Smooth muscle cell (in vitro differentiated cells): ENCODE results near the gene LIF. TPM values are rescaled to one million over a fixed set of nuclear protein-coding genes. Genes with fewer than 3 reads are reported as not detected.

Source experiments
- DNase-seq: peaks from one replicate; lab custom pipeline; 2025; ENCODE audit not compliant: unreplicated experiment; lab: John Stamatoyannopoulos, UW
- H2AFZ ChIP-seq: fragments of 200-600 bp; sonication (generic); 2 replicates; pipeline ENCODE4 v1.6.0; 2016; ENCODE audit warnings: antibody characterized with exemption, low read depth, mild to moderate bottlenecking
- H3F3A ChIP-seq: fragments of 200-600 bp; sonication (generic); 2 replicates; pipeline ENCODE4 v1.6.0; 2017; ENCODE audit warnings: antibody characterized with exemption, low read depth
- H3K27ac ChIP-seq: fragments of 200-600 bp; sonication (generic); 2 replicates; pipeline ENCODE4 v1.5.1; 2016; ENCODE audit warnings: low read depth, mild to moderate bottlenecking
- H3K27me3 ChIP-seq: fragments of 200-600 bp; sonication (generic); 2 replicates; pipeline ENCODE4 v1.6.1; 2016; ENCODE audit warnings: low read depth, mild to moderate bottlenecking
- H3K36me3 ChIP-seq: fragments of 200-600 bp; sonication (generic); 2 replicates; pipeline ENCODE4 v1.5.1; 2016; ENCODE audit warnings: low read depth
- H3K4me1 ChIP-seq: fragments of 200-600 bp; sonication (generic); 2 replicates; pipeline ENCODE4 v1.5.1; 2016; ENCODE audit warnings: low read depth
- H3K4me2 ChIP-seq: fragments of 200-600 bp; sonication (generic); 2 replicates; pipeline ENCODE4 v1.6.0; 2016; ENCODE audit warnings: mild to moderate bottlenecking
- H3K4me3 ChIP-seq: fragments of 200-600 bp; sonication (generic); 2 replicates; pipeline ENCODE4 v1.5.1; 2016; ENCODE audit warnings: mild to moderate bottlenecking
- H3K79me2 ChIP-seq: fragments of 200-600 bp; sonication (generic); 2 replicates; pipeline ENCODE4 v1.6.0; 2016; ENCODE audit warnings: low read depth, mild to moderate bottlenecking
- H3K9ac ChIP-seq: fragments of 200-600 bp; sonication (generic); 2 replicates; pipeline ENCODE4 v1.6.0; 2016; ENCODE audit warnings: low read depth
- H3K9me3 ChIP-seq: fragments of 200-600 bp; sonication (generic); replicated peaks from 2 replicates; pipeline ENCODE4 v1.5.1; 2016; ENCODE audit warnings: low read depth
- H4K20me1 ChIP-seq: fragments of 200-600 bp; sonication (generic); 2 replicates; pipeline ENCODE4 v1.6.0; 2016; ENCODE audit warnings: low read depth
- CTCF ChIP-seq: fragments of 200-600 bp; sonication (generic); IDR thresholded peaks from 2 replicates; pipeline ENCODE4 v1.5.1; 2017; ENCODE audit warnings: borderline replicate concordance, mild to moderate bottlenecking, antibody characterized with exemption; ENCODE audit not compliant: insufficient read depth, poor library complexity, severe bottlenecking
- WGBS: methylation state at CpG from one replicate; pipeline ENCODE4 v1.1.7; 2016; ENCODE audit warnings: low lambda C conversion rate; 5-methylcytosine and 5-hydroxymethylcytosine counted together
- polyA plus RNA-seq: library from polyadenylated mRNA; unstranded; fragments of >200 nt; fragmentation: Nextera tagmentation; extraction: Ambion mirVana; gene quantifications from 2 replicates; pipeline ENCODE4 v1.2.1, GENCODE V29; 2016
- total RNA-seq: library from RNA; depleted of rRNA; stranded (reverse); fragments of >200 nt; gene quantifications from 2 replicates; pipeline ENCODE4 v1.2.3, GENCODE V29; 2014

The LIF gene
- total and polyA plus RNA-seq, 2 experiments from 2014 or later, result 29.9 to 31.2 TPM

GRCh38 chr22:30265131-30265720 lies 18.7 kb upstream of the LIF start:
- Histone ChIP-seq H4K20me1 (no peaks in the 10 kb centered on the region), H3K4me1 (no peaks in the 10 kb centered on the region), H3F3A (no peaks in the 10 kb centered on the region), H3K9ac (no peak overlapping the region), H3K36me3 (no peaks in the 10 kb centered on the region), H3K9me3 (no peaks in the 10 kb centered on the region), H2AFZ (no peak overlapping the region), H3K4me3 (no peak overlapping the region), H3K79me2 (no peaks in the 10 kb centered on the region), H3K27me3 (no peaks in the 10 kb centered on the region), H3K4me2 (no peak overlapping the region), H3K27ac (no peak overlapping the region)
- no peak for DNase-seq
- 90% methylated on average over 9 of the region's 9 CpGs for WGBS
- TF ChIP-seq CTCF, result no peak

GRCh38 chr22:30263883-30264282 lies 17.3 kb upstream of the LIF start:
- no peaks in the 10 kb centered on the region for H3K36me3 ChIP-seq
- H4K20me1 ChIP-seq, result no peaks in the 10 kb centered on the region
- H3K9me3 ChIP-seq, result no peaks in the 10 kb centered on the region
- H3F3A ChIP-seq, result no peaks in the 10 kb centered on the region
- 93% methylated on average over 17 of the region's 17 CpGs for WGBS
- H3K27me3 ChIP-seq, result no peaks in the 10 kb centered on the region
- no peaks in the 10 kb centered on the region for H3K4me1 ChIP-seq
- no peaks in the 10 kb centered on the region for H3K79me2 ChIP-seq
- H3K4me2 ChIP-seq, result no peak overlapping the region
- DNase-seq, result no peak
- no peak overlapping the region for H2AFZ ChIP-seq
- no peak overlapping the region for H3K27ac ChIP-seq
- no peak for TF ChIP-seq CTCF
- no peak overlapping the region for H3K9ac ChIP-seq
- H3K4me3 ChIP-seq, result no peak overlapping the region

- peak; percentile 99 for TF ChIP-seq CTCF
- Histone ChIP-seq H2AFZ (no peak overlapping the region), H3F3A (no peaks in the 10 kb centered on the region), H3K36me3 (no peaks in the 10 kb centered on the region), H3K9ac (no peak overlapping the region), H3K27me3 (no peaks in the 10 kb centered on the region), H3K4me1 (no peaks in the 10 kb centered on the region), H4K20me1 (no peaks in the 10 kb centered on the region), H3K9me3 (no peaks in the 10 kb centered on the region), H3K4me2 (peak overlapping the region; percentile 77), H3K79me2 (no peaks in the 10 kb centered on the region), H3K4me3 (peak overlapping the region; percentile 12), H3K27ac (no peak overlapping the region)
- WGBS, result 43% methylated on average over 27 of the region's 27 CpGs
- DNase-seq, result peak; percentile 39
Observed at GRCh38 chr22:30262917-30263741, 16.6 kb upstream of the LIF start.
